Esophagus (tissue), 2 donors: Measurements from ENCODE around the gene TMF1. TPM values are rescaled to one million over a fixed set of nuclear protein-coding genes. Genes with fewer than 3 reads are reported as not detected.

ENCODE experiments used
- H3K27ac ChIP-seq, 2 donors: one replicate each; pipeline ENCODE4 v1.5.1; 2013; ENCODE audit warnings: low read depth in 2 of 2, mild to moderate bottlenecking in 2 of 2, inconsistent platforms in 1 of 2, low read length in 1 of 2, moderate library complexity in 1 of 2
- H3K27me3 ChIP-seq, 2 donors: one replicate each; pipeline ENCODE4 v1.6.1; 2013; ENCODE audit warnings: low read length in 2 of 2, control low read depth in 1 of 2, mild to moderate bottlenecking in 1 of 2; ENCODE audit not compliant: insufficient read depth in 2 of 2, control insufficient read depth in 1 of 2
- H3K36me3 ChIP-seq, 2 donors: one replicate each; pipeline ENCODE4 v1.6.1; 2013; ENCODE audit warnings: low read length in 1 of 2; ENCODE audit not compliant: control insufficient read depth in 2 of 2, insufficient read depth in 2 of 2
- H3K4me1 ChIP-seq, 2 donors: one replicate each; pipeline ENCODE4 v1.6.1; 2013; ENCODE audit warnings: low read length in 1 of 2; ENCODE audit not compliant: control insufficient read depth in 2 of 2, insufficient read depth in 2 of 2
- H3K4me3 ChIP-seq, 2 donors: one replicate each; pipeline ENCODE4 v1.5.1; 2013; ENCODE audit warnings: low read length in 2 of 2, mild to moderate bottlenecking in 2 of 2, low read depth in 1 of 2, moderate library complexity in 1 of 2
- H3K9me3 ChIP-seq, 2 donors: one replicate each; pipeline ENCODE4 v1.6.1; 2013; ENCODE audit warnings: mild to moderate bottlenecking in 2 of 2, low read depth in 1 of 2, low read length in 1 of 2, moderate library complexity in 1 of 2; ENCODE audit not compliant: control insufficient read depth in 2 of 2, insufficient read depth in 1 of 2
- WGBS, 2 donors: extraction: QIAGEN DNeasy Blood & Tissue Kit; methylation state at CpG; one replicate each; pipeline ENCODE4 v1.1.7; 2013; 5-methylcytosine and 5-hydroxymethylcytosine counted together
- polyA plus RNA-seq, 2 donors: library from polyadenylated mRNA; stranded (reverse); fragments of 200-250 nt; gene quantifications; one replicate each; pipeline ENCODE4 v1.2.3, GENCODE V29; 2013
- donor health status: healthy with polysubstance abuse.
- donor health status: Bipolar disorder and iron deficiency.

The TMF1 gene
- polyA plus RNA-seq, 2 donors, result 6.9 to 7.6 TPM

GRCh38 chr3:69052472-69052898, 352 bp upstream of the TMF1 start:
- peak overlapping the region; percentile 24 to 100 for H3K4me3 ChIP-seq
- H3K4me1 ChIP-seq, result peaks cover 0 to 1% of the 10 kb centered on the region in 2 donors
- no peaks in the 10 kb centered on the region for H3K9me3 ChIP-seq
- peak overlapping the region; percentile 95 to 99 for H3K27ac ChIP-seq
- H3K36me3 ChIP-seq, result peaks cover 0 to 4% of the 10 kb centered on the region in 2 donors
- WGBS, 2 donors, result 11 to 13% methylated on average over 9 of the region's 9 CpGs
- H3K27me3 ChIP-seq, result no peaks in the 10 kb centered on the region

GRCh38 chr3:69048990-69049389, 3.1 kb downstream of the TMF1 start:
- Histone ChIP-seq H3K4me3 (no peak overlapping the region), H3K27me3 (no peaks in the 10 kb centered on the region), H3K36me3 (peaks cover 2 to 4% of the 10 kb centered on the region in 2 donors), H3K27ac (no peak overlapping the region), H3K9me3 (no peaks in the 10 kb centered on the region), H3K4me1 (peaks cover 0 to 1% of the 10 kb centered on the region in 2 donors)
- 81 to 98% methylated on average over 2 of the region's 2 CpGs for WGBS, 2 donors

GRCh38 chr3:69044608-69045007, 7.5 kb downstream of the TMF1 start:
- peaks cover 0 to 1% of the 10 kb centered on the region in 2 donors for H3K4me1 ChIP-seq
- H3K4me3 ChIP-seq, result no peak overlapping the region
- peaks cover 2 to 8% of the 10 kb centered on the region in 2 donors for H3K36me3 ChIP-seq
- H3K27me3 ChIP-seq, result no peaks in the 10 kb centered on the region
- no peak overlapping the region for H3K27ac ChIP-seq
- WGBS, 2 donors, result 96 to 97% methylated on average over 2 of the region's 2 CpGs
- no peaks in the 10 kb centered on the region for H3K9me3 ChIP-seq

DNA sequence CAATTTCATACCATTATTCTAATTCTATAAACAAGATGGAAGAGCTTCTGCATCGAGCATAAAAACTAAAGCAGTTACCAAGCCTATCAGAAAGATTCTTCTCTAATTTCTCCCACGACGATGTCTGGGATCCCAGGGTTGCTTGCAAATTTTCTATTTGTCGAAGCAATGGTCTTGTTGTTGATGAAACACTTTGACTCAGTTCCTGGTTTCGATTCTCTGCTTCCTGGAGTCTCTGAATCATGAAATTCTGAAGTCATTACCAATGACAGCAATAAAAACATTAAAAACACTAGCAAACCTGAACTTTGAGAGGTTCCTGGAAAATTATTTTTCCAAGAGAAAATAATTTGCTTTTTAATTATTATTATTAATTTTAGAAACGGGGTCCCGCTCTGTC, 18.7 kb downstream of the TMF1 start:
- Histone ChIP-seq H3K4me1 (no peaks in the 10 kb centered on the region), H3K9me3 (no peaks in the 10 kb centered on the region), H3K36me3 (peaks cover 3 to 14% of the 10 kb centered on the region in 2 donors), H3K4me3 (no peak overlapping the region), H3K27ac (no peak overlapping the region), H3K27me3 (no peaks in the 10 kb centered on the region)
- 81 to 83% methylated on average over 7 of the region's 7 CpGs for WGBS, 2 donors

DNA sequence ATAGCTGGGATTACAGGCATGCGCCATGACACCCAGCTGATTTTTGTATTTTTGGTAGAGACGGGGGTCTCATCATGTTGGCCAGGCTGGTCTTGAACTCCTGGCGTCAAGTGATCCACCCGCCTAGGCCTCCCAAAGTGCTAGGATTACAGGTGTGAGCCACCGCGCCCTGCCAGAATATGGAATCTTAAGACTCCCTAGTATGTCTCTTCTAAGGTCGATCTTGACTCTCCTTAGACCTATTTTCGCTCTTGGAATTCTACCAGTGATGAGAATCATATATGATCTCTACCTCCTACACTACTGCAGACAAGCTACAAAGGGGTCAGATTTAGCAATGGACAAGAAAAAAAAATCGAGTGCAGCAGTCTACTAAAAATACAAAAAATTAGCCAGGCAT, 19.4 kb downstream of the TMF1 start:
- 96% methylated on average over 9 of the region's 9 CpGs for WGBS, 2 donors
- Histone ChIP-seq H3K27me3 (no peaks in the 10 kb centered on the region), H3K27ac (no peak overlapping the region), H3K36me3 (peaks cover 3 to 14% of the 10 kb centered on the region in 2 donors), H3K4me1 (no peaks in the 10 kb centered on the region), H3K4me3 (no peak overlapping the region), H3K9me3 (no peaks in the 10 kb centered on the region)

DNA sequence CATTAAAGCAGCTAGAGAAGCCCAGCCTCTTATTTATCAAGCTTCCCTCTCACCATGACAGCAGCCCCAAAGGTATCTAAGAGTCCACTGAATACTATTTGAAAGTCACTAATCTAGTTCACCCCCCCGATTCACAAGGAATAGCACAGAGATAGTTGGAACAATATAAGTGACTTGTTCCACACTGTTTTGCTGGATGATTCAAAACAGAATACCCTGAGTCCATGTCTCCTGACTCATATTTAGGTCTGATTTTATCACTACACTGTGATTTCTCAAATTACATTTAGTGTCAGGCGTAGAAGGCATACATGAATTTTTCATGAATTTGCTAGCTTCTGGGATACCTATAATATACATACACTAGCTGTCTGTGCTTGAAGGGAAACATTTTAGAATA, 20.0 kb downstream of the TMF1 start:
- H3K4me1 ChIP-seq, result no peaks in the 10 kb centered on the region
- peaks cover 3 to 14% of the 10 kb centered on the region in 2 donors for H3K36me3 ChIP-seq
- H3K27ac ChIP-seq, result no peak overlapping the region
- H3K9me3 ChIP-seq, result no peaks in the 10 kb centered on the region
- no peaks in the 10 kb centered on the region for H3K27me3 ChIP-seq
- 92 to 94% methylated on average over 2 of the region's 2 CpGs for WGBS, 2 donors
- H3K4me3 ChIP-seq, result no peak overlapping the region

- H3K4me3 ChIP-seq, result no peak overlapping the region
- H3K27ac ChIP-seq, result no peak overlapping the region
- no peaks in the 10 kb centered on the region for H3K4me1 ChIP-seq
- H3K36me3 ChIP-seq, result peaks cover 3 to 14% of the 10 kb centered on the region in 2 donors
- no peaks in the 10 kb centered on the region for H3K27me3 ChIP-seq
- no peaks in the 10 kb centered on the region for H3K9me3 ChIP-seq
- 73 to 79% methylated on average over 1 of the region's 1 CpG for WGBS, 2 donors
Observed at GRCh38 chr3:69031635-69032034, 20.5 kb downstream of the TMF1 start.

GRCh38 chr3:69020857-69021256, 31.3 kb downstream of the TMF1 start:
- H3K27ac ChIP-seq, result no peak overlapping the region
- H3K4me3 ChIP-seq, result no peak overlapping the region
- H3K9me3 ChIP-seq, result no peaks in the 10 kb centered on the region
- H3K4me1 ChIP-seq, result no peaks in the 10 kb centered on the region
- H3K27me3 ChIP-seq, result no peaks in the 10 kb centered on the region
- WGBS, 2 donors, result 65 to 72% methylated on average over 4 of the region's 4 CpGs
- H3K36me3 ChIP-seq, result peaks cover 4 to 7% of the 10 kb centered on the region in 2 donors

DNA sequence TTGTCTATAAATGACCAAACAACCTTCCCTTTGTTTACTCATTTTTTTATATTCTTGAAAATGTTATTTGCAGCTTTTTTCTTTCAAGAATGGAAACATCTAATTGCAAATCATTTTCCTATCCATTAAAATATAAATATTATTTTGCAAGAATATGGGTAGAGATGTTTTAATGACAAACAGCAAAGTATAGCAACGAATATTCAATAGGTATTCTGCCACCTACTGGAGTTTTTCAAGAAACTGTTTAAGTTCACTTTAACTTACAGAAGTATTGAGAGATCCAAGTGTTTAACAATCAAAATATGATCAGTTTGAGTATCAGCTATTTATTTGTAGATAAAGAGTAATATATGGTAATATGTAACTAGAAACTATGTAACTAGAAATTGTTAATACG, 31.7 kb downstream of the TMF1 start:
- Histone ChIP-seq H3K4me3 (no peak overlapping the region), H3K27ac (no peak overlapping the region), H3K4me1 (no peaks in the 10 kb centered on the region), H3K36me3 (peaks cover 4 to 7% of the 10 kb centered on the region in 2 donors), H3K27me3 (no peaks in the 10 kb centered on the region), H3K9me3 (no peaks in the 10 kb centered on the region)
- whole genome bisulfite sequencing, 2 donors, result 35 to 39% methylated on average over 2 of the region's 2 CpGs

DNA sequence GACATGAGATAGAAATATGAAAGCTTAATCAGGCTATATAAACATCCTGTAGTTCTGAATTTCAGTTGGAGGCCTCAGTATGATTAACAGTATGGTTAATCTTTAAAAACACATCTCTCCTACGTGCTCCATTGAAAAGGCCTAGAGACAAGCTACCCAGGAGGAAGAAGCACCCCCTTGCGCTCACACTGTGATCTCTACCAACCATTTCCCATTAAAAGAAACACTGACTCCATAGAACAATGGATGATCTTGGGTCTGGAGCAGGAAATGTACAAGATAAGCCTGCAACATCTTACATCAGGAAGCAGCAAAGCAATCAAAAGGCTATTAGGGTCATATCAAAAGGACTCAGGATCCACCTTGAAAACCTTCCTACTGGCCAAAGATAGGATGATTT, 35.2 kb downstream of the TMF1 start:
- H3K36me3 ChIP-seq, result no peaks in the 10 kb centered on the region
- WGBS, 2 donors, result 88 to 93% methylated on average over 2 of the region's 2 CpGs
- no peaks in the 10 kb centered on the region for H3K9me3 ChIP-seq
- H3K27ac ChIP-seq, result no peak overlapping the region
- no peak overlapping the region for H3K4me3 ChIP-seq
- H3K4me1 ChIP-seq, result peaks cover 0 to 3% of the 10 kb centered on the region in 2 donors
- H3K27me3 ChIP-seq, result no peaks in the 10 kb centered on the region
